ENCODE measurements around the gene APOLD1.
"Not testable (repeated sequence)": the region's sequence is repeated elsewhere in the genome, so short reads cannot be mapped to it uniquely, and the experiment has no call there.

Gene APOLD1

DNA sequence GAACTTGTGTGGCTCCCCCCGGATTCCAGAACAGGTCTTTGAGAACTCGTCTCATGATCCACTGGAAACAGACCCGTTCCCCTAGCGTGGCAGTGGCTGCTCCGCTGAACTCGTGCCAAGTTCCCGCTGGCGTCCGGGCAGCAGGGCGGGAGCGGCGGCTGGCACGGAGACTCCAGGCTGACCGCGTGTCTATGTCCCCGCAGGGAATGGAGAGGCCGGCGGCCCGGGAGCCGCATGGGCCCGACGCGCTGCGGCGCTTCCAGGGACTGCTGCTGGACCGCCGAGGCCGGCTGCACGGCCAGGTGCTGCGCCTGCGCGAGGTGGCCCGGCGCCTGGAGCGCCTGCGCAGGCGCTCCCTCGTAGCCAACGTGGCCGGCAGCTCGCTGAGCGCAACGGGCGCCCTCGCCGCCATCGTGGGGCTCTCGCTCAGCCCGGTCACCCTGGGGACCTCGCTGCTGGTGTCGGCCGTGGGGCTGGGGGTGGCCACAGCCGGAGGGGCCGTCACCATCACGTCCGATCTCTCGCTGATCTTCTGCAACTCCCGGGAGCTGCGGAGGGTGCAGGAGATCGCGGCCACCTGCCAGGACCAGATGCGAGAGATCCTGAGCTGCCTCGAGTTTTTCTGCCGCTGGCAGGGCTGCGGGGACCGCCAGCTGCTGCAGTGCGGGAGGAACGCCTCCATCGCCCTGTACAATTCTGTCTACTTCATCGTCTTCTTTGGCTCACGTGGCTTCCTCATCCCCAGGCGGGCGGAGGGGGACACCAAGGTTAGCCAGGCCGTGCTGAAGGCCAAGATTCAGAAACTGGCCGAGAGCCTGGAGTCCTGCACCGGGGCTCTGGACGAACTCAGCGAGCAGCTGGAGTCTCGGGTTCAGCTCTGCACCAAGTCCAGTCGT lies 1.5 kb downstream of the APOLD1 start:
- peak; percentile 72 for DNase-seq (ENCODE audit: low read depth)

GRCh38 chr12:12788131-12788530 lies 2.7 kb downstream of the APOLD1 start:
- DNase-seq (ENCODE audit: low read depth), result no peak

DNA sequence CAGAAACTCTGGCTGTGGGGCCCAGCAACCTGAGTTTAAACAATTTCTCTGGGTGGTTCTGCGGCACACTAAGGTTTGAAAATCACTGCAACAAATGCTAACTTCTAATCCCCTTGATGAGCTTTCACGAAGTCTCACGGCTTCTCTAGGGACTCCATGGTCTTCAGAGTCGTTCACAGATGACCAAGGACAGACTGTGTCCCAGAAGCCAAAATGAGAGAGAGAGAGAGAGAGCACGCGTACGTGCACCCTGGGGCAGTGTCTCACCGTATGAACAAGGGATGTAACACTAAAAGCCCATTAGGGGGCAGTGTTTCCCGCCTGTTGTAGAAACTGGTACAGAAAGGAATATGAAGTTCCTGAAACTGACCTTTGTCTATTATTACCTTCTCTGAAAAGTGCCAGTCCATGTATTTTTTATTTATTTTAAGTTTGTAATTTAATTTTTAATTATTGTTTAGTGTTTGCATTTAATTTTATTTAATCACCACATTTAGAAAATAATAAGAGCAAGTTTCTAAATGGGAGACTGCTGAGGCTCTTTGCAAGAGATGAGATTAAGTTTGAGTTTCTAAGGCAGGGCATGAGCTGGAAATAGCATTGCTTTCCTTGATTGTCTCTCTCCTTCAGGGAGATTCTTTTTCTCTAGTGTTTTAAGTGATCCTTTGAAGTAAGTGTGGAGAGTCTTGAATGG lies 3.4 kb downstream of the APOLD1 start:
- DNase-seq (ENCODE audit: low read depth), result peak; percentile 74

DNA sequence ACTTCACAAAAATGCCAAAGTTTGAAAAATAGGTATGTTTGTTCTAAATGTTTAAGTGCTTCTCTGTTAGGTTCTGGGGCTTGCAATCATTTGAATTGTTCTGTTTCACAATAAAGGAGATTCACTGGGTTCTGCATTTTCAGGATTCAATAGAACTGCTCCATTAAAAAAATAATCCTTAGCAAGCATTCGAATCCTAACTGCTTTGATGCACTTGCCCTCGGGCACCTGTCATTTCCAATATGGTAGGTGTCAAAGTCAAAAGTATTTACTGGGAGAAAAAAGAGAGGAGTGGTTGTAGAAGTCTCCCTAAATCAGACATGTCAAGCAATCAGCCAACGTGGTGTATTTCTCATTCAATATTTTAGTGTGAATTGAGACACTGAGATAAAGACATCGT lies 5.5 kb downstream of the APOLD1 start:
- DNase-seq (ENCODE audit: low read depth), result no peak

GRCh38 chr12:12791756-12792369 lies 6.4 kb downstream of the APOLD1 start:
- no peak for DNase-seq (ENCODE audit: low read depth)

- DNase-seq (ENCODE audit: low read depth), result no peak
These were observed 7.0 kb downstream of the APOLD1 start for GRCh38 chr12:12792421-12792820.

GRCh38 chr12:12794686-12795085 lies 9.2 kb downstream of the APOLD1 start:
- no peak for DNase-seq (ENCODE audit: low read depth)

DNA sequence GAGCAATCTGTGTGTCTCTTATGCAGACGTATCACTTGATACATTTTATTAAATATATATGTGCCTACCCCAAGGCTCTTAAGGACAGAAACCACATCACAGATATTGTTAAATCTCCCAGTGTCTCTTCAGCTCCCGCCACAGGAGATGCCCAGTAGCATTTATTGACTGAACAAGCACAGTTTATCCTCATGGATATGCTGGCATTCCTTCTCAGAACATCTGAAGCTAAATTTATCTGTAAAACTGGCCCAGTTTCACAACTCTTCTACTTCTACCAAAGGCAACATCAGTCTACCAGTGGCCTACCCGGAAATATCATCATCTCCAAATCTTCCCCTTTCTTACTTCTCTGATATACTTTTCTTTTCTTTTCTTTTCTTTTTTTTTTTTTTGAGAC lies 10.7 kb downstream of the APOLD1 start:
- DNase-seq (ENCODE audit: low read depth), result no peak

DNA sequence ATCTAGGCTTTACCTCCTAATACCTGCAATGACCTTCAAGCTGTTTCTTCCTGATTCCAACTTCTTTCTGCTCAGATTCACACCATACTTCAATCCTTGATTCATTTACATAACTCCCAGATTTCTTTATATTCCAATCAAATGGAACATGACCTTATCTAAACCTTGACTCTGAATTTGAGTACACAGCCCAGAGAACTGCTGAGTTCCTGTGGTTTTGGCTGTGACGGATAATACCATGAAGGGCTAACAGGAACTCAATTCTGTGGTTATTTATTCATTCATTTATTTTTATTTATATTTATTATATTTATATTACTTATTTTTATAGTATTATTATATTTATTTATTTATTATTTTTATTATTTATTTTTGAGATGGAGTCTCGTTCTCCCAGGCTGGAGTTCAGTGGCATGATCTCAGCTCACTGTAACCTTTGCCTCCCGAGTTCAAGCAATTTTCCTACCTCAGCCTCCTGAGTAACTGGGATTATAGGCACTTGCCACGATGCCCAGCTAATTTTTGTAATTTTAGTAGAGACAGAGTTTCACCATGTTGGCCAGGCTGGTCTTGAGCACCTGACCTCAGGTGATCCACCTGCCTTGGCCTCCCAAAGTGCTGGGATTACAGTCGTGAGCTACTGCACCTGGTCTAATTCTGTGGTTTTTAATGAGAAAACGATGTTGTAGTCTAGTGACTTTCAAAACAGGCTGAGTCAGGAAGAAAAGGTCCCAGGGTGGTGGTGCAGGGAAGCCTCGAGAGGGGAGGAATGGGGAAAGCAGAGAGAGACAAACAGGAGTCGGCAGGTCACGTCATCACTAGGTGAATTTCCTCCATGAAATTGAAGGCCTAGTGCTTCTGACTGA lies 11.7 kb downstream of the APOLD1 start:
- no peak for DNase-seq (ENCODE audit: low read depth)

GRCh38 chr12:12797794-12798152 lies 12.3 kb downstream of the APOLD1 start:
- no peak for DNase-seq (ENCODE audit: low read depth)

DNA sequence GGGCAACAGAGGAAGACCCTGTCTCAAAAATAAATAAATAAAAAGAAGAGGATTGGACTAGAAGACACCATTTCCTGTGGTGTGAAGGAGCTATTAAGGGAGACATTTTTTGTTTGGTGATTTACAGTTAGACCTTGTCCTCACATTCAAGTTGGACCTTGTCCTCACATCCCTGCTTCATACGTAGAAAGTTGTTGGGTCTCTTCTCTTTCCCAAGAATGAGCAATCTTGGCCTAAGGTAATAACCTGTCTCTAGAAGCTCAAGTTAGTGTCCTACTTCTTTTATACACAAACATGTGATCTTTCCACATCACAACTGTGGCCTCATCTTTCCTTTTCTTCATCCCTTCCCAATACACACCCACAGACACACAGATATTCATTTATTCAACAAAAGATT lies 13.0 kb downstream of the APOLD1 start:
- no peak for DNase-seq (ENCODE audit: low read depth)

GRCh38 chr12:12799163-12799920 lies 13.9 kb downstream of the APOLD1 start:
- no peak for DNase-seq (ENCODE audit: low read depth)

DNA sequence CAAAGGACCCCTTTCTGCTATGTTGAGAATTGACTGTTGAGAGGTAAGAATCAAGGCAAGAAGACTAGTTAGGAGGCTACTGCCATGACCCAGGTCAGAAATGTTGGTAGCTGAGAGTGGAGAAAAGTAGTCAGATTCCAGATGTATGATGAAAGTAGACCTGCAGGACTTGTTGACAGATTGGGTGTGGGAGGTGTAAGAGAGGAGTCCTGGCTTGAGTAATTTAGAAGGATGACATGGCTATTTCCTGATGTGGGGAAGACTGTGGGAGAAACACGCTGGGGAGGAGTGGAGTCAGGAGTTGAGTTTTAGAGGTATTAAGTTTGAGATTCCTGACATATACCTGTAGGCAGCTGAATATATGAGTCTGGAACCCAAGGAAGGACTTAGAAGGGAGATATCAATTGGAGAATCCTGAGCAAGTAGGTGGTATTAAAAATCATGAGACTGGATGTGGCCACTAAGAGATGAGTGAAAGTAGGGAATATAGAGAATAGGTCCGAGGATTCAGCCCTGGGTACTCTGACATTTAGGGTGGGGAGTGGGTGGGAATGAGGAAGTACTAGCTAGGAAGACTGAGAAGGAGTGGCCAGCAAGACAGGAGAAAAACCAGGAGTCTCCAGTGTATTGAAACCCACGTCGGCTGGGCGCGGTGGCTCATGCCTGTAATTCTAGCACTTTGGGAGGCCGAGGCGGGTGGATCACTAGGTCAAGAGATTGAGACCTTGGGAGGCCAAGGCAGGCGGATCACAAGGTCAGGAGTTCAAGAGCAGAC lies 15.1 kb downstream of the APOLD1 start:
- DNase-seq (ENCODE audit: low read depth), result no peak

DNA sequence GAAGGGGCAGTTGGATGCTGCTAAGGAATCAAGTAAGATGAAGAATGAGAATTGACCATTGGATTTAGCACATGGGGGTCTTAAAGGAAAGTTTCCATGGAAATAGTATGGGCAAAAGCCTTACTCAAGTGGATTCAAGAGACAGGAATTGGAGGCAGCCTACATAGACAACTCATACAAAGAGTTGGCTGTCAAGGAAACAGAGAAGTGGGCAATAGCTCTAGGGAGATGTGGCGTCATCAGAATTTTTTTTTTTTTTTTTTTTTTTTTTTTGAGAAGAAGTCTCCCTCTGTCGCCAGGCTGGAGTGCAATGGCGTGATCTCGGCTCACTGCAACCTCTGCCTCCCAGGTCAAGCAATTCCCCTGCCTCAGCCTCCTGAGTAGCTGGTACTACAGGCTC lies 16.2 kb downstream of the APOLD1 start:
- not testable (repeated sequence) for DNase-seq (ENCODE audit: low read depth)

DNA sequence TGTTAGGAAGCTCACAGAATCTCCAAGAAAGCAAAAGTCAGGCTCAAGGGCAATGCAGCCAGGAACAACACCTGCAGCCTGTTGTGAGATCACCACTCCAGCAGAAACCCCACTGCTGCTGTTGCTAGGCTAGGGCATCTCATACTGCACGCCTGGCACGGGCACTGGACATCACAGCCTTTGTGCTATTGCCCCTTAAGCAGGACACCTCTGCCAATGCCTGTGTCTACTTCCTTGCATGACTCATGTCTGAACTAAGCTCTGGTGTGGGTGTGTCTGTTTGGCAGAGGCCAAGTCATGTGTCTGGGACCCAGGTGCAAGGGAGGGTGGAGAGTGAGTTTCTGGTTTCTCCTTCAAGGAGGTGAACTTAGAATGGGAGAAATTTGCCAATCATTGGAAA lies 17.7 kb downstream of the APOLD1 start:
- DNase-seq (ENCODE audit: low read depth), result peak; percentile 68

- no peak for DNase-seq (ENCODE audit: low read depth)
These were observed 18.6 kb downstream of the APOLD1 start for GRCh38 chr12:12804011-12804410.

DNA sequence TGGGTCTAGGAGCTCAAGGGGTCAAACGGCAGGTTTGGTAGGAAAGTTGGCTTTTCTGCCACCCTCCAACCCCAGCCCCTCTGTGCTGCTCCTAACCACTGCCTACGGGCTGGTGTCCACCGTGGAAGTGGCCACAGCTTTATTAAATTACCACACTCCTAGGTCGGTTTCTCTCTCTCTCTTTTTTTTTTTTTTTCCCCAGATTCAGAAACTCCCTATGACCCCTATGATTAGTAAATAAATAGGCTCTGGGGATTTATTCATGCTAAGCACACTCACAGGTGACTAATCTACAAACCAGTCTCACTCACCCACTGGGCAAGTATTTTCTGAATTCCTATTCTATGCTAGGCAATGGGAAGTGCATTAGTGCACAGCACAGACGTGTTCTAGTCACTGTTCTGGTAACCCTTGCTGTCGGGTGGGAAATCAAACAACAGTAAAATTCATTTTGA lies 19.0 kb downstream of the APOLD1 start:
- DNase-seq (ENCODE audit: low read depth), result peak; percentile 33

DNA sequence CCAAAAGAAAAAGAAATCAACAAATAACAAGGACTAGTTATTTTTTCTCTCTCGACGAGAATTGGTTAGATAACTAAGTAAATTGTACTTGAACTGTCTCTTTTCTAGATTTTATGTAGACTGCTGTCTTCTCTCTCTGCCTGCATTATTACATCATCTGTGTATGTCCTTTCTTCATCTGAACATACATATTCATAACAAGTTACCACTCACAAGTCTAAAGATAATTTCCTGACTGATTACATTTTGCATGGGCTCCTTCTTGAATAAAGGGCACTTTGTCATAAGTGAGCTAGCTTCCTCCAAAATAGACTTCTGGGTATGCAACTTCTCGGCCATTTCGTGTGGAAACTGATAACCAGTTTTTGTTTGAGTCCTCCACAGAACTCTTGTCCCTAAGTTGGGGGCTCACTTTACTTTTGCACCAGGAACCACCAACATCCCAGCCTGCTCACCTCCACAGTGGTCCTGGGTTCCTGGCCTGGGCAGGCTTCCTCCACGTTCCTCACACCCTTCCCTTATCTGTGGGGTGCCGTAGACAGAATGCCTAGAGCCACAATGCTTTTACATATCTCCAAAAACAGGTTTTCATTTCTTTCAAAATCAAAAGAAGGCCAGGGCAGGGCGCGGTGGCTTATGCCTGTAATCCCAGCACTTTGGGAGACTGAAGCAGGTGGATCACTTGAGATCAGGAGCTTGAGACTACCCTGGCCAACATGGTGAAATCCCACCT lies 21.5 kb downstream of the APOLD1 start:
- no peak for DNase-seq (ENCODE audit: low read depth)

DNA sequence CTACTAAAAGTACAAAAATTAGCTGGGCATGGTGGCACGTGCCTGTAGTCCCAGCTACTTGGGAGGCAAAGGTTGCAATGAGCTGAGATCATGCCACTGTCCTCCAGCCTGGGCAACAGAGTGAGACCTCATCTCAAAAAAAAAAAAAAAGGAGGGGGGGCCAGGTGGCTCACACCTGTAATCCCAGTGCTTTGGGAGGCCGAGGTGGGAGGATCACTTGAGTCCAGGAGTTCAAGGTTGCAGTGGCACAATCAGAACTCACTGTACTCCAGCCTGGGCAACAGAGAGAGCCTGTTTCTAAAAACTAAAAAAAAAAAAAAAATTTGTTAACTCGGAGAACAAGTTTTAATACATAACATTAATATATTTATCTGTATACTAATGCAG lies 22.1 kb downstream of the APOLD1 start:
- DNase-seq (ENCODE audit: low read depth), result not testable (repeated sequence)
